GM23248 (cell line): ENCODE measurements around the gene C4B. TPM values are rescaled to one million over a fixed set of nuclear protein-coding genes. Genes with fewer than 3 reads are reported as not detected.
"Not testable (repeated sequence)": the region's sequence is repeated elsewhere in the genome, so short reads cannot be mapped to it uniquely, and the experiment has no call there.

Experiments used
- DNase-seq: peaks from one replicate; pipeline ENCODE4 v3.0.0-alpha.2; 2015
- H2AFZ ChIP-seq: fragments of 200-600 bp; sonication (generic); 2 replicates; pipeline ENCODE4 v1.6.1; 2016; ENCODE audit warnings: antibody characterized with exemption
- H3F3A ChIP-seq: fragments of 200-600 bp; sonication (generic); 2 replicates; pipeline ENCODE4 v1.6.1; 2016; ENCODE audit warnings: mild to moderate bottlenecking, antibody characterized with exemption, mixed run types; ENCODE audit not compliant: insufficient read depth
- H3K27ac ChIP-seq: fragments of 200-600 bp; sonication (generic); 2 replicates; pipeline ENCODE4 v1.5.1; 2016; ENCODE audit warnings: mild to moderate bottlenecking
- H3K27me3 ChIP-seq: fragments of 200-600 bp; sonication (generic); replicated peaks from 2 replicates; pipeline ENCODE4 v1.6.1; 2016; ENCODE audit warnings: mild to moderate bottlenecking; ENCODE audit not compliant: insufficient read depth
- H3K36me3 ChIP-seq: fragments of 200-600 bp; sonication (generic); 2 replicates; pipeline ENCODE4 v1.6.1; 2016; ENCODE audit warnings: low read depth, mild to moderate bottlenecking
- H3K4me1 ChIP-seq: fragments of 200-600 bp; sonication (generic); 2 replicates; pipeline ENCODE4 v1.6.1; 2016; ENCODE audit warnings: mild to moderate bottlenecking; ENCODE audit not compliant: insufficient read depth
- H3K4me2 ChIP-seq: fragments of 200-600 bp; sonication (generic); one replicate; pipeline ENCODE4 v1.6.1; 2016; ENCODE audit warnings: mild to moderate bottlenecking; ENCODE audit not compliant: unreplicated experiment
- H3K4me3 ChIP-seq: fragments of 200-600 bp; sonication (generic); 2 replicates; pipeline ENCODE4 v1.5.1; 2016; ENCODE audit warnings: mild to moderate bottlenecking
- H3K79me2 ChIP-seq: fragments of 200-600 bp; sonication (generic); 2 replicates; pipeline ENCODE4 v1.6.1; 2016; ENCODE audit warnings: mild to moderate bottlenecking; ENCODE audit not compliant: insufficient read depth
- H3K9ac ChIP-seq: fragments of 200-600 bp; sonication (generic); 2 replicates; pipeline ENCODE4 v1.6.1; 2016; ENCODE audit warnings: mild to moderate bottlenecking
- H3K9me2 ChIP-seq: fragments of 200-600 bp; sonication (generic); 2 replicates; pipeline ENCODE4 v1.6.1; 2016; ENCODE audit warnings: mixed run types, mild to moderate bottlenecking, moderate library complexity; ENCODE audit not compliant: insufficient read depth
- H3K9me3 ChIP-seq: fragments of 200-600 bp; sonication (generic); one replicate; pipeline ENCODE4 v1.6.1; 2017; ENCODE audit warnings: low read depth
- H4K20me1 ChIP-seq: fragments of 200-600 bp; sonication (generic); 2 replicates; pipeline ENCODE4 v1.6.0; 2016; ENCODE audit not compliant: insufficient read depth
- EZH2 ChIP-seq: fragments of 200-600 bp; sonication (generic); IDR thresholded peaks from 2 replicates; pipeline ENCODE4 v1.6.1; 2018; ENCODE audit warnings: antibody characterized with exemption, mild to moderate bottlenecking; ENCODE audit not compliant: insufficient read depth, poor library complexity, severe bottlenecking
- EZH2phosphoT487 ChIP-seq: fragments of 200-600 bp; sonication (generic); IDR thresholded peaks from 2 replicates; pipeline ENCODE4 v1.6.1; 2018; ENCODE audit warnings: antibody characterized with exemption, moderate library complexity, mild to moderate bottlenecking, low read depth; ENCODE audit not compliant: insufficient read depth
- WGBS, 2 experiments: methylation state at CpG; one replicate each; pipeline ENCODE4 v1.1.6; 2015 to 2017; ENCODE audit warnings: low lambda C conversion rate in 2 of 2, low coverage in 1 of 2; ENCODE audit errors: missing lambda C conversion rate in 2 of 2; 5-methylcytosine and 5-hydroxymethylcytosine counted together
- in situ Hi-C: fragments of 300-500 bp; cut with MboI; formaldehyde crosslinking; loops from 2 replicates; pipeline ENCODE4 v1.15.0; 2020
- polyA plus RNA-seq: library from polyadenylated mRNA; unstranded; fragments of >200 nt; fragmentation: Nextera tagmentation; extraction: Ambion mirVana; gene quantifications from 2 replicates; pipeline ENCODE4 v1.2.1, GENCODE V29; 2016
- total RNA-seq: library from RNA; depleted of rRNA; stranded (reverse); fragments of >200 nt; shearing (Covaris generic); gene quantifications from 2 replicates; pipeline ENCODE4 v1.2.3, GENCODE V29; 2014

The C4B gene
- total and polyA plus RNA-seq, 2 experiments from 2014 or later = 2.6 to 4.5 TPM

GRCh38 chr6:32047084-32047478 lies 32.5 kb downstream of the C4B start:
- 10 to 13% methylated on average over 11 of the region's 11 CpGs for WGBS, 2 experiments
- Histone ChIP-seq H3K9me2 (no peaks in the 10 kb centered on the region), H3K4me3 (no peak overlapping the region), H3K4me1 (peaks cover 19% of the 10 kb centered on the region), H3K79me2 (no peaks in the 10 kb centered on the region), H3K9ac (peak overlapping the region; percentile 65), H2AFZ (peak overlapping the region; percentile 35; the same call in 1 of the 2 replicates), H3K27ac (no peak overlapping the region), H3F3A (no peaks in the 10 kb centered on the region), H4K20me1 (no peaks in the 10 kb centered on the region), H3K27me3 (no peaks in the 10 kb centered on the region), H3K36me3 (no peaks in the 10 kb centered on the region), H3K9me3 (no peaks in the 10 kb centered on the region), H3K4me2 (peak overlapping the region; percentile 37)
- DNase-seq = peak; percentile 75
- TF ChIP-seq EZH2phosphoT487 = no peak
- TF ChIP-seq EZH2 = no peak
- in situ Hi-C loops = no loop called here

- Histone ChIP-seq H3K36me3 (no peaks in the 10 kb centered on the region), H3K9me3 (no peaks in the 10 kb centered on the region), H3K79me2 (no peaks in the 10 kb centered on the region), H3K4me3 (no peak overlapping the region), H3K27ac (no peak overlapping the region), H3F3A (no peaks in the 10 kb centered on the region), H3K9me2 (no peaks in the 10 kb centered on the region), H3K4me2 (peak overlapping the region; percentile 37), H3K9ac (peak overlapping the region; percentile 65; the same call in 1 of the 2 replicates), H4K20me1 (no peaks in the 10 kb centered on the region), H3K27me3 (no peaks in the 10 kb centered on the region), H2AFZ (peak overlapping the region; percentile 35; the same call in 1 of the 2 replicates), H3K4me1 (peaks cover 19% of the 10 kb centered on the region)
- DNase-seq = no peak
- in situ Hi-C loops = no loop called here
- 62 to 73% methylated on average over 6 of the region's 6 CpGs for WGBS, 2 experiments
- no peak for TF ChIP-seq EZH2
- TF ChIP-seq EZH2phosphoT487 = no peak
Observed at GRCh38 chr6:32047539-32047854, 32.9 kb downstream of the C4B start.

GRCh38 chr6:32047855-32048766 lies 33.5 kb downstream of the C4B start:
- in situ Hi-C loops = no loop called here
- H3F3A ChIP-seq = no peaks in the 10 kb centered on the region
- H3K9me3 ChIP-seq = no peaks in the 10 kb centered on the region
- no peaks in the 10 kb centered on the region for H3K36me3 ChIP-seq
- 52% methylated on average over 42 of the region's 42 CpGs for WGBS, 2 experiments
- no peaks in the 10 kb centered on the region for H3K27me3 ChIP-seq
- H4K20me1 ChIP-seq = no peaks in the 10 kb centered on the region
- no peaks in the 10 kb centered on the region for H3K79me2 ChIP-seq
- no peak overlapping the region for H3K4me3 ChIP-seq
- peaks cover 19% of the 10 kb centered on the region for H3K4me1 ChIP-seq
- TF ChIP-seq EZH2phosphoT487 = no peak
- TF ChIP-seq EZH2 = no peak
- peak overlapping the region; percentile 51; the same call in 1 of the 2 replicates for H2AFZ ChIP-seq
- no peaks in the 10 kb centered on the region for H3K9me2 ChIP-seq
- peak overlapping the region; percentile 37 for H3K4me2 ChIP-seq
- peak; percentile 73 for DNase-seq
- no peak overlapping the region for H3K9ac ChIP-seq
- no peak overlapping the region for H3K27ac ChIP-seq

GRCh38 chr6:32049149-32049548 lies 34.6 kb downstream of the C4B start:
- WGBS, 2 experiments = 89 to 91% methylated on average over 18 to 21 of the region's 21 CpGs
- H3F3A ChIP-seq, H3K4me2 ChIP-seq, H3K27me3 ChIP-seq, H3K79me2 ChIP-seq, in situ Hi-C loops, H2AFZ ChIP-seq, H4K20me1 ChIP-seq, H3K36me3 ChIP-seq, H3K9ac ChIP-seq, H3K27ac ChIP-seq, H3K9me2 ChIP-seq, H3K4me3 ChIP-seq, DNase-seq, H3K9me3 ChIP-seq: not testable (repeated sequence)
- peaks cover 19% of the 10 kb centered on the region for H3K4me1 ChIP-seq

DNA sequence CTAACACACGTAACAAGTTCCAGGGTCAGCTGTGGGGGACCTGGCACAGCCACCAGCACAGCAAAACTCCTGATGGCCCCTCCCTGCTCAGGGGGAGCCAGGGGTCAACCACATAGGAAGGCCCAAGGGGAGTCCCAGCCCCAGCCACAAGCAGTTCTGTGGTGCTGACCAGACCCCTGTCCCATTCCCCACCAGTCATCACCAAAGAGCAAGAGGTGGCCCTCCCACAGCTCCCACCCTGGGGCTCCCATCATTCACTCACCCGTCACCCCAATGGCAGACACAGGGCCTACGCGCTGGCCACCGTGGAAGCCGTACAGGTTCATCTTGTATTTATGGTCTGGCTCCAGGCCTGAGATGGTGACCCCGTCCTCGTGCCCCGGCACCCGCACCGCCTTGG lies 35.1 kb downstream of the C4B start:
- WGBS, 2 experiments = 93 to 96% methylated on average over 6 to 11 of the region's 11 CpGs
- H3K4me3 ChIP-seq, H3K9me2 ChIP-seq, H3K27me3 ChIP-seq, in situ Hi-C loops, H3K4me2 ChIP-seq, H3K9ac ChIP-seq, H3K36me3 ChIP-seq, H3K27ac ChIP-seq, H3K9me3 ChIP-seq, H3F3A ChIP-seq, DNase-seq, H2AFZ ChIP-seq, H4K20me1 ChIP-seq, H3K79me2 ChIP-seq: not testable (repeated sequence)
- peaks cover 19% of the 10 kb centered on the region for H3K4me1 ChIP-seq
